HEK293 (cell line): Measurements from ENCODE around the gene KRT36.

ENCODE experiments used
- CTCF ChIA-PET: fragments of 350-600 bp; formaldehyde crosslinking; extraction: SDS; loops from one replicate; lab custom pipeline; 2021; ENCODE audit warnings: antibody characterized with exemption; lab: Yijun Ruan, JAX
- POLR2A ChIA-PET: fragments of 300-600 bp; formaldehyde crosslinking; extraction: SDS; loops from one replicate; lab custom pipeline; 2020; ENCODE audit warnings: antibody characterized with exemption, inconsistent platforms; lab: Yijun Ruan, JAX
- H3K27ac ChIP-seq: fragments of 200-500 bp; sonication (Bioruptor generic); 2 replicates; pipeline ENCODE4 v1.5.1; 2014; ENCODE audit warnings: low read depth, low read length, control low read depth, inconsistent platforms; ENCODE audit errors: extremely low read depth
- H3K36me3 ChIP-seq, 2 experiments: fragments of 200-500 bp in 1 of 2; sonication (Bioruptor generic) in 1 of 2; 1 replicate in 1 of 2; 2 replicates in 1 of 2; pipeline ENCODE4 v1.5.1; 2014 to 2017; ENCODE audit warnings: inconsistent platforms in 2 of 2, low read length in 2 of 2; ENCODE audit not compliant: control insufficient read depth in 2 of 2, insufficient read depth in 1 of 2
- H3K4me1 ChIP-seq: fragments of 200-500 bp; sonication (Bioruptor generic); 2 replicates; pipeline ENCODE4 v1.5.1; 2014; ENCODE audit warnings: mild to moderate bottlenecking, low read length, inconsistent platforms; ENCODE audit not compliant: control insufficient read depth, insufficient read depth
- H3K4me3 ChIP-seq: 2 replicates; pipeline ENCODE4 v1.5.1; 2011; ENCODE audit warnings: low read depth, mild to moderate bottlenecking, control low read depth, low read length, moderate library complexity
- H3K9me3 ChIP-seq: fragments of 200-500 bp; sonication (Bioruptor generic); 2 replicates; pipeline ENCODE4 v1.5.1; 2014; ENCODE audit warnings: low read depth, low read length, inconsistent platforms; ENCODE audit not compliant: control insufficient read depth, insufficient read depth
- CTCF ChIP-seq: fragments of 450-650 bp; formaldehyde crosslinking; IDR thresholded peaks from 2 replicates; pipeline ENCODE4 v1.5.1; 2016; ENCODE audit warnings: missing biosample characterization, missing genetic modification characterization
- EGR2 ChIP-seq: fragments of 450-650 bp; formaldehyde crosslinking; IDR thresholded peaks from 2 replicates; pipeline ENCODE4 v1.5.1; 2016; ENCODE audit warnings: low read depth, missing biosample characterization, missing genetic modification characterization
- PBX3 ChIP-seq: sonication (generic); formaldehyde crosslinking; IDR thresholded peaks from 2 replicates; pipeline ENCODE4 v1.8.1; 2022; ENCODE audit warnings: mild to moderate bottlenecking, moderate library complexity, missing genetic modification reagents
- SCRT1 ChIP-seq: fragments of 450-650 bp; formaldehyde crosslinking; IDR thresholded peaks from 2 replicates; pipeline ENCODE4 v1.5.1; 2016; ENCODE audit warnings: missing biosample characterization, missing genetic modification characterization, borderline replicate concordance
- TRIM28 ChIP-seq: IDR thresholded peaks from 2 replicates; pipeline ENCODE4 v1.6.1; 2011; ENCODE audit warnings: low read length, control low read depth, borderline replicate concordance
- ZBTB8A ChIP-seq: fragments of 450-650 bp; formaldehyde crosslinking; IDR thresholded peaks from 2 replicates; pipeline ENCODE4 v1.5.1; 2016; ENCODE audit warnings: missing biosample characterization, missing genetic modification characterization
- ZNF18 ChIP-seq: fragments of 450-650 bp; formaldehyde crosslinking; IDR thresholded peaks from 2 replicates; pipeline ENCODE4 v1.5.1; 2016; ENCODE audit warnings: missing biosample characterization, missing genetic modification characterization
- ZNF223 ChIP-seq: fragments of 450-650 bp; formaldehyde crosslinking; IDR thresholded peaks from 2 replicates; pipeline ENCODE4 v1.5.1; 2016; ENCODE audit warnings: missing biosample characterization, missing genetic modification characterization
- ZNF23 ChIP-seq: fragments of 450-650 bp; formaldehyde crosslinking; IDR thresholded peaks from 2 replicates; pipeline ENCODE4 v1.5.1; 2016; ENCODE audit warnings: missing biosample characterization, missing genetic modification characterization, borderline replicate concordance
- ZNF239 ChIP-seq: fragments of 450-650 bp; formaldehyde crosslinking; IDR thresholded peaks from 2 replicates; pipeline ENCODE4 v1.5.1; 2016; ENCODE audit warnings: missing biosample characterization, missing genetic modification characterization
- ZNF280D ChIP-seq: fragments of 450-650 bp; formaldehyde crosslinking; IDR thresholded peaks from 2 replicates; pipeline ENCODE4 v1.5.1; 2016; ENCODE audit warnings: missing biosample characterization, missing genetic modification characterization
- ZNF311 ChIP-seq: fragments of 450-650 bp; formaldehyde crosslinking; IDR thresholded peaks from 2 replicates; pipeline ENCODE4 v1.5.1; 2017; ENCODE audit warnings: missing biosample characterization, missing genetic modification characterization, borderline replicate concordance
- ZNF362 ChIP-seq: fragments of 450-650 bp; formaldehyde crosslinking; IDR thresholded peaks from 2 replicates; pipeline ENCODE4 v1.5.1; 2016; ENCODE audit warnings: missing biosample characterization, missing genetic modification characterization
- ZNF514 ChIP-seq: fragments of 450-650 bp; formaldehyde crosslinking; IDR thresholded peaks from 2 replicates; pipeline ENCODE4 v1.5.1; 2016; ENCODE audit warnings: missing biosample characterization, missing genetic modification characterization
- ZNF530 ChIP-seq: fragments of 450-650 bp; formaldehyde crosslinking; IDR thresholded peaks from 2 replicates; pipeline ENCODE4 v1.5.1; 2016; ENCODE audit warnings: low read depth, missing biosample characterization, missing genetic modification characterization
- ZNF544 ChIP-seq: fragments of 450-650 bp; formaldehyde crosslinking; IDR thresholded peaks from 2 replicates; pipeline ENCODE4 v1.5.0; 2017; ENCODE audit warnings: missing biosample characterization, missing genetic modification characterization
- ZNF558 ChIP-seq: fragments of 450-650 bp; formaldehyde crosslinking; IDR thresholded peaks from 2 replicates; pipeline ENCODE4 v1.5.1; 2016; ENCODE audit warnings: missing biosample characterization, missing genetic modification characterization
- ZNF610 ChIP-seq: fragments of 450-650 bp; formaldehyde crosslinking; IDR thresholded peaks from 2 replicates; pipeline ENCODE4 v1.5.1; 2016; ENCODE audit warnings: missing biosample characterization, missing genetic modification characterization, borderline replicate concordance
- ZNF660 ChIP-seq: fragments of 450-650 bp; IDR thresholded peaks from 2 replicates; pipeline ENCODE4 v1.5.1; 2018; ENCODE audit warnings: missing biosample characterization, mild to moderate bottlenecking, missing genetic modification characterization
- ZNF792 ChIP-seq: fragments of 450-650 bp; formaldehyde crosslinking; IDR thresholded peaks from 2 replicates; pipeline ENCODE4 v1.5.1; 2016; ENCODE audit warnings: missing biosample characterization, missing genetic modification characterization
- ZSCAN5A ChIP-seq: fragments of 450-650 bp; formaldehyde crosslinking; IDR thresholded peaks from 2 replicates; pipeline ENCODE4 v1.5.1; 2016; ENCODE audit warnings: missing biosample characterization, missing genetic modification characterization
- TF ChIP-seq, protein P1 (sequence below): fragments of 450-650 bp; formaldehyde crosslinking; IDR thresholded peaks from 2 replicates; pipeline ENCODE4 v1.5.1; 2017; ENCODE audit warnings: missing biosample characterization, missing genetic modification characterization

Gene KRT36

GRCh38 chr17:41476866-41477815, 12.6 kb downstream of the KRT36 start:
- H3K4me3 ChIP-seq: no peak overlapping the region
- POLR2A ChIA-PET: no interaction called here
- no peaks in the 10 kb centered on the region for H3K36me3 ChIP-seq
- TF ChIP-seq ZNF223 (tag by site-specific recombination) (no peak), ZNF311 (tag by site-specific recombination) (no peak), ZNF239 (tag by site-specific recombination) (no peak), ZSCAN5A (no peak), ZNF660 (tag by site-specific recombination) (no peak), ZNF792 (tag by site-specific recombination) (no peak), ZNF280D (no peak), ZBTB8A (no peak), ZNF514 (tag by site-specific recombination) (no peak), EGR2 (tag by site-specific recombination) (no peak), ZNF23 (tag by site-specific recombination) (no peak), ZNF362 (tag by site-specific recombination) (no peak), SCRT1 (tag by site-specific recombination) (no peak)
- TF ChIP-seq, protein P1, sequence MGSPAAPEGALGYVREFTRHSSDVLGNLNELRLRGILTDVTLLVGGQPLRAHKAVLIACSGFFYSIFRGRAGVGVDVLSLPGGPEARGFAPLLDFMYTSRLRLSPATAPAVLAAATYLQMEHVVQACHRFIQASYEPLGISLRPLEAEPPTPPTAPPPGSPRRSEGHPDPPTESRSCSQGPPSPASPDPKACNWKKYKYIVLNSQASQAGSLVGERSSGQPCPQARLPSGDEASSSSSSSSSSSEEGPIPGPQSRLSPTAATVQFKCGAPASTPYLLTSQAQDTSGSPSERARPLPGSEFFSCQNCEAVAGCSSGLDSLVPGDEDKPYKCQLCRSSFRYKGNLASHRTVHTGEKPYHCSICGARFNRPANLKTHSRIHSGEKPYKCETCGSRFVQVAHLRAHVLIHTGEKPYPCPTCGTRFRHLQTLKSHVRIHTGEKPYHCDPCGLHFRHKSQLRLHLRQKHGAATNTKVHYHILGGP: no peak
- CTCF ChIA-PET: interaction anchor here (0.5 kb wide), 1 partner anchor 19 kb away, joined by 5 read pairs; no protein-coding TSS in a partner anchor
- H3K27ac ChIP-seq: no peak overlapping the region
- no peaks in the 10 kb centered on the region for H3K4me1 ChIP-seq
- no peaks in the 10 kb centered on the region for H3K9me3 ChIP-seq

- H3K4me3 ChIP-seq: no peak overlapping the region
- ChIA-PET POLR2A (no interaction called here), CTCF (interaction anchor here (1.1 to 1.3 kb wide), 2 partner anchors 74 to 188 kb away, joined by 3 to 5 read pairs; no protein-coding TSS in a partner anchor)
- no peaks in the 10 kb centered on the region for H3K36me3 ChIP-seq
- H3K27ac ChIP-seq: no peak overlapping the region
- H3K4me1 ChIP-seq: no peaks in the 10 kb centered on the region
- H3K9me3 ChIP-seq: no peaks in the 10 kb centered on the region
- no peak for TF ChIP-seq ZNF514 (tag by site-specific recombination)
- TF ChIP-seq CTCF (tag by site-specific recombination): no peak
- no peak for TF ChIP-seq ZNF558 (tag by site-specific recombination)
- TF ChIP-seq ZNF544: no peak
- no peak for TF ChIP-seq ZNF530 (tag by site-specific recombination)
- TF ChIP-seq ZNF610 (tag by site-specific recombination): no peak
- no peak for TF ChIP-seq ZNF18
- no peak for TF ChIP-seq PBX3 (CRISPR knock-in tag)
- no peak for TF ChIP-seq TRIM28
- no peak for TF ChIP-seq ZNF311 (tag by site-specific recombination)
Measured at GRCh38 chr17:41475421-41475820, 14.3 kb downstream of the KRT36 start.
